HG03175 (cell line): ENCODE data around the gene ZC4H2.
"Not testable (repeated sequence)": the region's sequence is repeated elsewhere in the genome, so short reads cannot be mapped to it uniquely, and the experiment has no call there.

ENCODE experiments used
- ATAC-seq: cut with Tn5 transposase; IDR thresholded peaks from one replicate; pipeline ENCODE4 v1.9.1; 2021; ENCODE audit warnings: mild to moderate bottlenecking, moderate library complexity; ENCODE audit not compliant: unreplicated experiment

ZC4H2 gene

GRCh38 chrX:64975989-64976672, at the start of gene ZC4H2:
TSS of gene ZC4H2 (minus strand) at chrX:64976450. CDS start at chrX:64976377, 73 bp downstream.
- peak; percentile 99 for ATAC-seq

GRCh38 chrX:65017451-65017850, 41.2 kb upstream of the ZC4H2 start:
- ATAC-seq, result no peak

- ATAC-seq, result no peak
Observed at GRCh38 chrX:65014230-65014629, 38.0 kb upstream of the ZC4H2 start.

GRCh38 chrX:65009459-65009858, 33.2 kb upstream of the ZC4H2 start:
- ATAC-seq, result no peak

- ATAC-seq, result not testable (repeated sequence)
Observed at GRCh38 chrX:65002208-65002607, 26.0 kb upstream of the ZC4H2 start.

- no peak for ATAC-seq
Observed at GRCh38 chrX:64996805-64997204, 20.6 kb upstream of the ZC4H2 start.

- ATAC-seq, result no peak
Observed at GRCh38 chrX:64994131-64994798, 18.0 kb upstream of the ZC4H2 start.

GRCh38 chrX:64977830-64978229, 1.6 kb upstream of the ZC4H2 start:
- ATAC-seq, result no peak

- ATAC-seq, result no peak
Observed at GRCh38 chrX:64977051-64977450, 801 bp upstream of the ZC4H2 start.

- peak; percentile 16 for ATAC-seq
Observed at GRCh38 chrX:64976673-64977040, 407 bp upstream of the ZC4H2 start.

- peak; percentile 33 for ATAC-seq
Observed at GRCh38 chrX:64975491-64975890, 759 bp downstream of the ZC4H2 start.

GRCh38 chrX:64925480-64925879, 50.8 kb downstream of the ZC4H2 start:
- no peak for ATAC-seq

- ATAC-seq, result no peak
Observed at GRCh38 chrX:64908121-64908520, 68.1 kb downstream of the ZC4H2 start.

- peak; percentile 59 for ATAC-seq
Observed at GRCh38 chrX:64894454-64895038, 81.7 kb downstream of the ZC4H2 start.

GRCh38 chrX:64885850-64886249, 90.4 kb downstream of the ZC4H2 start:
- no peak for ATAC-seq

- not testable (repeated sequence) for ATAC-seq
Observed at GRCh38 chrX:64878709-64879108, 97.5 kb downstream of the ZC4H2 start.

GRCh38 chrX:64867217-64867616, 109.0 kb downstream of the ZC4H2 start:
- ATAC-seq, result no peak
